ENCODE measurements around the gene SCRN1.

SCRN1 gene

GRCh38 chr7:29929018-29929807 lies 60.4 kb downstream of the SCRN1 start:
- no peak for DNase-seq (ENCODE audit: low read depth in 2 of 2, low spot score in 1 of 2)

DNA sequence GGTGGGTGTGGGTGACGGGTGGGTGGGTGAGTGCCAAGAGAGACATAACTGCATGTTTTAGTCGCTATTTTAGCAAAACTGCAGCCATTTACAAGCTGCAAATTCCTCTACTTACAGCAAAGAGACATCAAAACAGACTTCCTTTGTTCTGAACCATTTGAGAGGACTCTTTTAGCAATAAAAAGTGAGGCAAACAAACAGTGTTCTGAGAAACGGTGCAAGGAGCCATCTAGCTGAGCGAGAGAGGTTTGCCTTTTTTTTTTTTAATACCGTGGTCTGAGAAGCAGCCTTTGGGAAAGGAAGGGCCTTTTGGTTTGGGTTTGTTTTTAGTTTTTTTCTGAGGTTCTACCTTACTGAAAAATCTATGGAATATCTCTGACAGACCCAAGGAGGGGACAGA lies 62.9 kb downstream of the SCRN1 start:
- no peak for DNase-seq (ENCODE audit: low read depth in 2 of 2, low spot score in 1 of 2)

GRCh38 chr7:29926216-29926615 lies 63.4 kb downstream of the SCRN1 start:
- DNase-seq (ENCODE audit: low read depth in 2 of 2, low spot score in 1 of 2), result no peak

GRCh38 chr7:29924684-29925083 lies 64.9 kb downstream of the SCRN1 start:
- no peak for DNase-seq (ENCODE audit: low read depth in 2 of 2, low spot score in 1 of 2)

DNA sequence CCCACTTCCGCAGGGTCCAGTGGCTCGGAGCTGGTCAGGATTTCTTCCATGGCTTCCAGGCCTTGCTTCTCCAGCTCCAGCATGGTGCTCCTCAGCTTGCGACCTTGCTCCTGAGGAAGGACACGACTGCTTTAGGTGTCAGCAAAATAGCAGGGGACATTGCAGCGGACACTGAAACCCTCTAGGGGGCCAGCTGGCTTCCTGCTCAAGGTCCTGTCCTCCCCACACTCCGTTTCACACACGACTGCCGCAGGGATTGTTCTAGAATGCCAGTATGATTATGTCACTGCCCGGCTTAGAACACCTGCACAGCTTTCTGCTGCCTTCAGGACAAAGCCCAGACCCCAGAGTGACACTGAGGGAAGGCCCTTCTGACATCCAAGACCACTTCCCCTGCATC lies 65.6 kb downstream of the SCRN1 start:
- DNase-seq (ENCODE audit: low read depth in 2 of 2, low spot score in 1 of 2), result no peak

DNA sequence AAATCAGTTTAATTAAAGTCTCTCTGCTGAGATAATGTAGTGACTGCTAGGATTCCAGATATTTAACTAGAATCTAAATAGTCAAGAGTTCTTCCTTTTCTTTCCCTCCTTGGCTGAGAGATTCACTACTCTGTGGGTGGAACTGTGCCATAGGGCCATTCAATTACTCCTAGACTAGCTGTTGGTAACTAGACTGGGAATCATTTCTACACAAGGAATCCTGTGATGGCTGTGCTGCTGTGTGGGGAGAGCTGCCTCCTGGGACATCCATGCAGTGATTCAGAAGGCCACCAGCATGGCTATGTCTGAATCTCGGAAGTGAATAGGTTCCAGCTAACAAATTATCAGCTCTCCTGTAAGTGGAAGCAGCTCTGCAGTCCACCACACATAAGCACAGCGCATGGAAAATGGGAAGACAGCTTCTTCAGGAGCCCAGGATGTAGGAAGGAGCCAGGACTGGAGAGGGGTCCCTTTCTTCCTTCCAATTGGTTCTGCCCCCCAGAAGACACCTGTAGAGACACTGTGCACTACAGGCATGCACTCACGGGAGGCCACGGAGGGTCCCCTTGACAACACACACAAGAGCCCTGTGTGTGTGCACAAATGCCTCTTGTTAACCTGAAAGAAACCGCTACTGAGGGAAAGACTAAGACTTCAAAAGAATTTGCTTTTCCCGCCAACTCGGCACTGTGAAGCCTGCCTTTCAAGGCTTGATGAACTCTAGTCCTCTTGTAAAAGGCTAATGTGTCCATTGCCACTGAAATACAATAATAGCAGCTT lies 66.5 kb downstream of the SCRN1 start:
- DNase-seq (ENCODE audit: low read depth in 2 of 2, low spot score in 1 of 2), result no peak

- DNase-seq (ENCODE audit: low read depth in 2 of 2, low spot score in 1 of 2), result no peak
Measured at GRCh38 chr7:29921404-29922010, 68.1 kb downstream of the SCRN1 start.

GRCh38 chr7:29920491-29920890 lies 69.1 kb downstream of the SCRN1 start:
- no peak for DNase-seq (ENCODE audit: low read depth in 2 of 2, low spot score in 1 of 2)

- DNase-seq (ENCODE audit: low read depth in 2 of 2, low spot score in 1 of 2), result no peak
Measured at GRCh38 chr7:29919790-29920189, 69.8 kb downstream of the SCRN1 start.

DNA sequence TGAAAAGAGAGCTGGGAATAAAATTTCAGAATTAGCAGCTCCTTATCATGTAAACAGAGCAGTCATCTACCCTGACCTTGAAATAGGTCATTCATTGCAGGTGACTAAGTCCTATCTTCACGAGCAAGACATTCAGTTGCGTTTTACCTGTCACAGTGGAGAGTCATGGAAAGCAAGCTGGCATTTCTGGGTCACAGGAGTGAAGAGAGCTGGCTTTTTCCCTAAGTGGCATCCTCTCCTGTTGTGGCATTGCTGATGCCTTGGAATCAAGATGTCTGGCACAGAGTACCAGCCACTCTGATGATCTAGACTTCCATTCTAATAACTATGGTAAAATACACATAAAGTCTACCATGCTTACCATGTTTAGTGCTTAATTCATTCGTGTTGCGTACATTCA lies 70.8 kb downstream of the SCRN1 start:
- DNase-seq (ENCODE audit: low read depth in 2 of 2, low spot score in 1 of 2), result no peak

DNA sequence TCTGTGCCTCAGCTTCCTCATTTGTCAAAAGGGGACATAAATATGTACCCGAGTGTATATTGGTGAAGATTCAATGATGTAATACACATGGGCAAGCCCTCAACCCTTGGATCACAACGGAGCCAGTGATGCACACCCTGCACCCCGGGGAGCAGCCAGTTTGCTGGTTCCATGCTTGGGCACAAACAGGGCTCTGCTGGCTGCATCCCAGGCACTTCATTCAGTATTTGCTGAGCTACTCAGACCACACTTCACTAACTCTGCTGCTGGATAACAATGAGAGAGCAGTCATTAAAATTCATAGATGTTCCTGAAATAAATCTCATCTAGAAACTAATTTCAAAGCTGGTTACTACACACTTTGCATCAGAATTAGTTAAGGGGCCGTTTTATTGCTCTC lies 72.0 kb downstream of the SCRN1 start:
- DNase-seq (ENCODE audit: low read depth in 2 of 2, low spot score in 1 of 2), result no peak

GRCh38 chr7:29915481-29916215 lies 74.0 kb downstream of the SCRN1 start:
- DNase-seq (ENCODE audit: low read depth in 2 of 2, low spot score in 1 of 2), result no peak

DNA sequence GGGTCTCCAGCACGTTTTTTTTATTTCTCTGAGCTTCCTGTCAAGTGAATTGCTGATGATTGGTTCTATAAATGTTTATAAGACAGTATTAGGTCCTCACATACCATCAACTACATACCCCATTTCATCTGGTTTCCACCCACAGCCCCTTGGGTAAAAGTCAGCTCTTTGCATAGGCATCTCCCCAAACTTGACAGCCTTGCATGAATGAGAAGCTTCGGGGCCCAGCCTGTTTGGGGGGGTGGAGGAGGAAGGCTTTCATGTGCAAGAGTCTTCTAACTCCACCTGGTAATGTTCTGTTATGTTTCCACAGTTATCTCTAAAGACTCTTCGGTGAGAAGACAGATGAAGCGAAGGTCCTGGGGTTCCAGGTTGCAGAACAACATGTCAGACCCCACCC lies 75.4 kb downstream of the SCRN1 start:
- DNase-seq (ENCODE audit: low read depth in 2 of 2, low spot score in 1 of 2), result no peak

DNA sequence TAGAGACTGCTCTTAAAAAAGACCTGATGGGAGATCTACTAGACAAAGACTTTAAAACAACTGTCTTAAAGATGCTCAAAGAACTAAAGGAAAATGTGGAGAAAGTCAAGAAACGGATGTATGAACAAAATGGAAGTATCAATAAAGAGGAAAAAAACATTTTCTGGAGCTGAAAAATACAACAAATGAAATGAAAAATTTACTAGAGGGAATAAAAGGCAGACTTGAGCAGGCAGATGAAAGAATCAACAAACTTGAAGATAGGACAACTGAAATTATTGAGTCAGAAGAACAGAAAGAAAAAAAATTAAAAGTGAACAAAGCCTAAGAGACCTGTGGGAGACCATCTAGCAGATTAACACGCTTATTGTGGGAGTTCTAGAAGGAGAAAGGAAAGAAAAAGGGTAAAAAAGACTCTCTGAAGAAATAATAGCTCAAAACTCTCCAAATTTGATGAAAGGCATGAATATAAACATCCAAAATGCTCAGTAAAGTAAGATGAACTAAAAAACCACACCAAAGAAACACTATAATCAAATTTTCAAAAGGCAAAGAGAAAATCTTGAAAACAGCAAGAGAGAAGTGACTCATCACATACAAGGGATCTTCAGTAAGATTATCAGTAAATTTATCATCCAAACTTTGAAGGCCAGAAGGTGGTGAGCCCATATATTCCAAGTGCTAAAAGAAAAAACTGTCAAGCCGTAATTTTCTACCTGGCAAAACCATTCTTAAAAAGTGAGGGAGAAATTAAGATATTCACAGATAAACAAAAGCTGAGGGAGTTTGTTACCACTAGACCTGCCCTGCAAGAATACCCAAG lies 83.2 kb downstream of the SCRN1 start:
- DNase-seq (ENCODE audit: low read depth in 2 of 2, low spot score in 1 of 2), result no peak

- no peak for DNase-seq (ENCODE audit: low read depth in 2 of 2, low spot score in 1 of 2)
Measured at GRCh38 chr7:29900745-29901144, 88.9 kb downstream of the SCRN1 start.

DNA sequence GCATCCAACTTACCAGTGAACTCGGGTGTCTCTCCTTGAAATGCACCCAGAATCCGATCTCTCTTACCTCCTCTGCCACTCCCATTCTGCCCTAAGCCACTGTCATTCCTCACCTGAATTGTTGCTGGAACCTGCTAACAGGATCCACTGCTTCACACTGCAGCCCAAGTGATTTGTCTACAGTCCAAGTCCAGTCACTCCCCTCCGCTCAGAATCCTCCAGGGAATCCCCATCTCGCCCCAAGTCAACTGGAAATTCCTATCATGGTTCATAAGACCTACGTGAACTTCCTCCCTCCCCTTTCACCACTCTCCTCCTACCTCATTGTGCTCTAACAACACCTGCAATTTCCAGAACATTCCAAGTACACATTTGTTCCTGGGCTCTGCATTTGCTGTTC lies 91.3 kb downstream of the SCRN1 start:
- DNase-seq (ENCODE audit: low read depth in 2 of 2, low spot score in 1 of 2), result no peak

- DNase-seq (ENCODE audit: low read depth in 2 of 2, low spot score in 1 of 2), result no peak
Measured at GRCh38 chr7:29896685-29897411, 92.8 kb downstream of the SCRN1 start.

GRCh38 chr7:29895559-29895958 lies 94.0 kb downstream of the SCRN1 start:
- DNase-seq (ENCODE audit: low read depth in 2 of 2, low spot score in 1 of 2), result no peak

- DNase-seq (ENCODE audit: low read depth in 2 of 2, low spot score in 1 of 2), result no peak
Measured at GRCh38 chr7:29894256-29894655, 95.3 kb downstream of the SCRN1 start.

- no peak for DNase-seq (ENCODE audit: low read depth in 2 of 2, low spot score in 1 of 2)
Measured at GRCh38 chr7:29893351-29893965, 96.1 kb downstream of the SCRN1 start.
